ENCODE data around the gene NFKBIL1. TPM values are rescaled to one million over a fixed set of nuclear protein-coding genes. Genes with fewer than 3 reads are reported as not detected.

Gene NFKBIL1
- total and polyA plus RNA-seq, 2 experiments from 2014 or later: 25.0 to 28.9 TPM

DNA sequence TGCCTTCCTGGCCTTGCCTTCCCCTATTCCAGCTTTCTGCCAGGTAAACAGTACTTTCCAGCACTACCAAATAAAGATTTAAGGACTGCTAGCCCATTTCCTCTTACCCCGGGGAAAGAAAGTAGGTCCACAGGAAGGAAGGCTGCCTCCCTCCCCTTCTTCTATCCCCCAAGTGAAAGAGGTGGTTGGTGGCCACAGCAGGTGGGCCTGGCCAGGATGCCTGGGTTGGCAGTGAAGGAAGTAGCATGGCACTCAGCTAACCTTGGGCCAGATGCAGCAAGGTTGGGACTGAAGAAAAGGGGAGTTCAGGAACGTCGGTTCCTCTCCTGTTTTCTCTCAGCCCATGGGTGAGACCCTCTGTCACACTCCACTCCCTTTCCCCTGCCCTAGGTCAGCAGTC, 8.9 kb downstream of the NFKBIL1 start:
- no peak for DNase-seq (ENCODE audit: low spot score)
- Histone ChIP-seq H4K20me1 (ENCODE audit: insufficient read depth, poor library complexity, severe bottlenecking) (no peaks in the 10 kb centered on the region), H3K4me2 (no peak overlapping the region), H3K79me2 (peaks cover 14% of the 10 kb centered on the region), H3K36me3 (replicated peaks; ENCODE audit: insufficient read depth, low read depth) (no peaks in the 10 kb centered on the region), H3K4me1 (ENCODE audit: insufficient read depth) (no peaks in the 10 kb centered on the region), H3K27ac (no peak overlapping the region), H3K4me3 (no peak overlapping the region), H3K27me3 (no peaks in the 10 kb centered on the region), H3K9me3 (ENCODE audit: low read depth) (no peaks in the 10 kb centered on the region), H2AFZ (no peak overlapping the region), H3K9me2 (replicated peaks; ENCODE audit: insufficient read depth) (no peaks in the 10 kb centered on the region)
- 95% methylated on average over 3 of the region's 3 CpGs for WGBS (ENCODE audit: low lambda C conversion rate, missing lambda C conversion rate)
- TF ChIP-seq, protein P1, sequence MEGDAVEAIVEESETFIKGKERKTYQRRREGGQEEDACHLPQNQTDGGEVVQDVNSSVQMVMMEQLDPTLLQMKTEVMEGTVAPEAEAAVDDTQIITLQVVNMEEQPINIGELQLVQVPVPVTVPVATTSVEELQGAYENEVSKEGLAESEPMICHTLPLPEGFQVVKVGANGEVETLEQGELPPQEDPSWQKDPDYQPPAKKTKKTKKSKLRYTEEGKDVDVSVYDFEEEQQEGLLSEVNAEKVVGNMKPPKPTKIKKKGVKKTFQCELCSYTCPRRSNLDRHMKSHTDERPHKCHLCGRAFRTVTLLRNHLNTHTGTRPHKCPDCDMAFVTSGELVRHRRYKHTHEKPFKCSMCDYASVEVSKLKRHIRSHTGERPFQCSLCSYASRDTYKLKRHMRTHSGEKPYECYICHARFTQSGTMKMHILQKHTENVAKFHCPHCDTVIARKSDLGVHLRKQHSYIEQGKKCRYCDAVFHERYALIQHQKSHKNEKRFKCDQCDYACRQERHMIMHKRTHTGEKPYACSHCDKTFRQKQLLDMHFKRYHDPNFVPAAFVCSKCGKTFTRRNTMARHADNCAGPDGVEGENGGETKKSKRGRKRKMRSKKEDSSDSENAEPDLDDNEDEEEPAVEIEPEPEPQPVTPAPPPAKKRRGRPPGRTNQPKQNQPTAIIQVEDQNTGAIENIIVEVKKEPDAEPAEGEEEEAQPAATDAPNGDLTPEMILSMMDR (IDR thresholded peaks at IDR 0.05; ENCODE audit: poor library complexity): no peak
- TF ChIP-seq EZH2 (IDR thresholded peaks at IDR 0.05; ENCODE audit: borderline replicate concordance) (no peak), EZH2phosphoT487 (IDR thresholded peaks at IDR 0.05; ENCODE audit: low read depth, severe bottlenecking, unreplicated experiment) (no peak)

DNA sequence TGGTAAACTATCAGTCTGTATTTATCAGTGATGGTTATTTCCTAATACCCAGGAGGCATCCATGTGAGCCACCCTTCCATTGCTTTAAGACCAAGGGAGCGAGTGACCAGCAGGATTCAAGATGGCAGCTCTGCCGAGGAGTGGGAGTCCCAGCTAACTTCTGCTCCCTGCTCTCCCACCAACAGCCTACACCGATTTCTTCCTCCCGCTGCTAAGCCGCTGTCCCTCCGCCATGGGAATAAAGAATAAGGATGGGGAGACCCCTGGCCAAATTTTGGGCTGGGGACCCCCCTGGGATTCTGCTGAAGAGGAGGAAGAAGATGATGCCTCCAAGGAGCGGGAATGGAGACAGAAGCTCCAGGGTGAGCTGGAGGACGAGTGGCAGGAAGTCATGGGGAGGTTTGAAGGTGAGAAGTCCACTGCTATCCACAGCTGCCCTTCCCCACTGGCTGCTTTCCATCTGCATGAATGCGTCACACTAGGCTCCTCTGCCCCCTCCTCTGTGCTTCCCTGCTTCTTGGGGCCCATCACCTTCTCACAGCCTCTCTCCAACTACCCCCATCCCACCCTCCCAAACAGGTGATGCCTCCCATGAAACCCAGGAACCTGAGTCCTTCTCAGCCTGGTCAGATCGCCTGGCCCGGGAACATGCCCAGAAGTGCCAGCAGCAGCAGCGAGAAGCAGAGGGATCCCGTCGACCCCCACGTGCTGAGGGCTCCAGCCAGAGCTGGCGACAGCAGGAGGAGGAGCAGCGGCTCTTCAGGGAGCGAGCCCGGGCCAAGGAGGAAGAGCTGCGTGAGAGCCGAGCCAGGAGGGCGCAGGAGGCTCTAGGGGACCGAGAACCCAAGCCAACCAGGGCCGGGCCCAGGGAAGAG, 10.3 kb downstream of the NFKBIL1 start:
- H3K4me3 ChIP-seq: no peak overlapping the region
- H3K27ac ChIP-seq: no peak overlapping the region
- H3K27me3 ChIP-seq: no peaks in the 10 kb centered on the region
- H3K79me2 ChIP-seq: peaks cover 12% of the 10 kb centered on the region
- no peak for TF ChIP-seq EZH2 (IDR thresholded peaks at IDR 0.05; ENCODE audit: borderline replicate concordance)
- no peak for TF ChIP-seq EZH2phosphoT487 (IDR thresholded peaks at IDR 0.05; ENCODE audit: low read depth, severe bottlenecking, unreplicated experiment)
- TF ChIP-seq, protein P1 (IDR thresholded peaks at IDR 0.05; ENCODE audit: poor library complexity): no peak
- H3K9me2 ChIP-seq (replicated peaks; ENCODE audit: insufficient read depth): no peaks in the 10 kb centered on the region
- DNase-seq (ENCODE audit: low spot score): no peak
- no peak overlapping the region for H3K4me2 ChIP-seq
- no peak overlapping the region for H2AFZ ChIP-seq
- H4K20me1 ChIP-seq (ENCODE audit: insufficient read depth, poor library complexity, severe bottlenecking): no peaks in the 10 kb centered on the region
- H3K9me3 ChIP-seq (ENCODE audit: low read depth): no peaks in the 10 kb centered on the region
- WGBS (ENCODE audit: low lambda C conversion rate, missing lambda C conversion rate): 87% methylated on average over 24 of the region's 24 CpGs
- no peaks in the 10 kb centered on the region for H3K36me3 ChIP-seq (replicated peaks; ENCODE audit: insufficient read depth, low read depth)
- no peaks in the 10 kb centered on the region for H3K4me1 ChIP-seq (ENCODE audit: insufficient read depth)

DNA sequence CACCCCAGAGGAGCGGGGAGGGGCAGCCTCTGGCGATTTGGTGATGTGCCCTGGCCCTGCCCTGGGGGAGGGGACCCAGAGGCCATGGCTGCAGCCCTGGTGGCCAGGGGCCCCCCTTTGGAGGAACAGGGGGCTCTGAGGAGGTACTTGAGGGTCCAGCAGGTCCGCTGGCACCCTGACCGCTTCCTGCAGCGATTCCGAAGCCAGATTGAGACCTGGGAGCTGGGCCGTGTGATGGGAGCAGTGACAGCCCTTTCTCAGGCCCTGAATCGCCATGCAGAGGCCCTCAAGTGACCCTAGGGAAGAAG, 10.9 kb downstream of the NFKBIL1 start:
- H3K4me1 ChIP-seq (ENCODE audit: insufficient read depth): no peaks in the 10 kb centered on the region
- DNase-seq (ENCODE audit: low spot score): no peak
- no peak overlapping the region for H2AFZ ChIP-seq
- no peaks in the 10 kb centered on the region for H3K27me3 ChIP-seq
- no peaks in the 10 kb centered on the region for H3K9me3 ChIP-seq (ENCODE audit: low read depth)
- TF ChIP-seq, protein P1 (IDR thresholded peaks at IDR 0.05; ENCODE audit: poor library complexity): no peak
- TF ChIP-seq EZH2 (IDR thresholded peaks at IDR 0.05; ENCODE audit: borderline replicate concordance): no peak
- no peak for TF ChIP-seq EZH2phosphoT487 (IDR thresholded peaks at IDR 0.05; ENCODE audit: low read depth, severe bottlenecking, unreplicated experiment)
- H3K9me2 ChIP-seq (replicated peaks; ENCODE audit: insufficient read depth): no peaks in the 10 kb centered on the region
- no peak overlapping the region for H3K27ac ChIP-seq
- H3K4me2 ChIP-seq: no peak overlapping the region
- H3K4me3 ChIP-seq: no peak overlapping the region
- H4K20me1 ChIP-seq (ENCODE audit: insufficient read depth, poor library complexity, severe bottlenecking): no peaks in the 10 kb centered on the region
- WGBS (ENCODE audit: low lambda C conversion rate, missing lambda C conversion rate): 92% methylated on average over 8 of the region's 8 CpGs
- H3K79me2 ChIP-seq: peaks cover 11% of the 10 kb centered on the region
- H3K36me3 ChIP-seq (replicated peaks; ENCODE audit: insufficient read depth, low read depth): no peaks in the 10 kb centered on the region

Measured in hepatocyte (in vitro differentiated cells).